K562 (cell line): ENCODE results near the gene TRPV5. TPM values are rescaled to one million over a fixed set of nuclear protein-coding genes. Genes with fewer than 3 reads are reported as not detected.
A peak's percentile ranks its signal among the peaks of the same experiment; 100 is the strongest.

Source experiments
- ASH1L ChIP-seq: fragments of 450-650 bp; IDR thresholded peaks from 2 replicates; pipeline ENCODE4 v1.6.1; 2018; ENCODE audit warnings: borderline replicate concordance, mild to moderate bottlenecking, low read depth; ENCODE audit not compliant: partially characterized antibody
- GATA2 ChIP-seq: sonication (generic); formaldehyde crosslinking; IDR thresholded peaks from 2 replicates; pipeline ENCODE4 v1.4.0; 2020; ENCODE audit warnings: mild to moderate bottlenecking, missing genetic modification reagents
- HDAC8 ChIP-seq: fragments of 450-650 bp; IDR thresholded peaks from 2 replicates; pipeline ENCODE4 v1.6.1; 2016; ENCODE audit warnings: mild to moderate bottlenecking, missing genetic modification characterization, moderate library complexity, missing compliant biosample characterization
- HDGF ChIP-seq: fragments of 450-650 bp; IDR thresholded peaks from 2 replicates; pipeline ENCODE4 v1.6.1; 2016
- KAT7 ChIP-seq: sonication (generic); formaldehyde crosslinking; IDR thresholded peaks from 2 replicates; pipeline ENCODE4 v1.8.0; 2022; ENCODE audit warnings: missing genetic modification reagents, mild to moderate bottlenecking, borderline replicate concordance
- MYBL2 ChIP-seq, 2 experiments: fragments of 450-650 bp in 1 of 2; sonication (generic) in 1 of 2; formaldehyde crosslinking in 1 of 2; IDR thresholded peaks; 2 replicates each; pipeline versions ENCODE4 v1.6.1 to v1.8.1; 2017 to 2022; ENCODE audit warnings: borderline replicate concordance in 1 of 2, inconsistent platforms in 1 of 2, low read depth in 1 of 2, mild to moderate bottlenecking in 1 of 2, missing genetic modification reagents in 1 of 2, moderate library complexity in 1 of 2
- NR2C2 ChIP-seq, 2 experiments: fragments of 200-800 bp in 1 of 2; sonication (Bioruptor generic) in 1 of 2; sonication (generic) in 1 of 2; formaldehyde crosslinking in 1 of 2; IDR thresholded peaks; 2 replicates each; pipeline versions ENCODE4 v1.6.1 to v1.8.0; 2016 to 2022; ENCODE audit warnings: mild to moderate bottlenecking in 1 of 2, missing compliant biosample characterization in 1 of 2, missing genetic modification characterization in 1 of 2, missing genetic modification reagents in 1 of 2
- NRF1 ChIP-seq, 2 experiments: fragments of 450-650 bp; IDR thresholded peaks in 1 of 2; conservative IDR thresholded peaks in 1 of 2; 2 replicates each; pipeline ENCODE4 v1.6.1; 2014; ENCODE audit warnings: mild to moderate bottlenecking in 2 of 2
- SMAD2 ChIP-seq: fragments of 150-350 bp; IDR thresholded peaks from 2 replicates; pipeline ENCODE4 v1.6.1; 2014; ENCODE audit warnings: low read depth, mild to moderate bottlenecking, low read length
- SMARCA4 ChIP-seq: fragments of 450-650 bp; IDR thresholded peaks from 2 replicates; pipeline ENCODE4 v1.6.1; 2016
- SPI1 ChIP-seq: IDR thresholded peaks from 2 replicates; pipeline ENCODE4 v1.6.1; 2011; ENCODE audit warnings: low read depth, low read length, control low read depth, borderline replicate concordance
- TEAD1 ChIP-seq, 2 experiments: fragments of 450-650 bp in 1 of 2; sonication (generic) in 1 of 2; formaldehyde crosslinking; IDR thresholded peaks; 2 replicates each; pipeline versions ENCODE4 v1.4.0 to v1.8.0; 2020 to 2022; ENCODE audit warnings: mild to moderate bottlenecking in 2 of 2, missing genetic modification reagents in 1 of 2
- USF2 ChIP-seq: sonication (generic); formaldehyde crosslinking; IDR thresholded peaks from 2 replicates; pipeline ENCODE4 v1.5.0; 2020; ENCODE audit warnings: missing genetic modification reagents
- ZFPM2 ChIP-seq: fragments of 250-450 bp; sonication (Bioruptor Pico); IDR thresholded peaks from 2 replicates; pipeline ENCODE4 v1.5.1; 2022; ENCODE audit warnings: mild to moderate bottlenecking
- ZNF140 ChIP-seq: fragments of 250-450 bp; sonication (Bioruptor Pico); IDR thresholded peaks from 2 replicates; pipeline ENCODE4 v1.8.0; 2021; ENCODE audit warnings: moderate library complexity, mild to moderate bottlenecking, inconsistent platforms
- polyA plus RNA-seq, 8 experiments: library from polyadenylated mRNA; depleted of rRNA in 4 of 8; stranded (reverse) in 5 of 8; unstranded in 3 of 8; fragments of >200 nt; fragmentation: Nextera tagmentation in 2 of 8; fragmentation: Illumina TruSeq in 1 of 8; extraction: Ambion mirVana in 2 of 8; extraction: Trizol in 1 of 8; gene quantifications; 2 replicates each; pipeline versions ENCODE4 v1.2.1 to v1.2.3, GENCODE V29; 2011 to 2014; ENCODE audit warnings: inconsistent platforms in 1 of 8, missing spikeins in 1 of 8
- total RNA-seq, 7 experiments: library from RNA; depleted of rRNA in 6 of 7; stranded (reverse); fragments of >200 nt in 6 of 7; fragmentation: Illumina TruSeq in 2 of 7; extraction: Trizol in 2 of 7; gene quantifications; 2 replicates each; pipeline versions ENCODE4 v1.2.1 to v1.2.3, GENCODE V29; 2011 to 2021; ENCODE audit warnings: low replicate concordance in 1 of 7
- TF ChIP-seq, protein P1 (sequence below): fragments of 250-450 bp; sonication (Bioruptor Pico); IDR thresholded peaks from 2 replicates; pipeline ENCODE4 v1.5.0; 2021
- TF ChIP-seq, protein P2 (sequence below): fragments of 450-650 bp; IDR thresholded peaks from 2 replicates; pipeline ENCODE4 v1.6.1; 2016; ENCODE audit warnings: antibody characterized with exemption
- TF ChIP-seq, protein P3 (sequence below): fragments of 250-450 bp; sonication (Bioruptor Pico); IDR thresholded peaks from 2 replicates; pipeline ENCODE4 v1.4.0; 2020

TRPV5 gene
- total and polyA plus RNA-seq, 9 of the 15 experiments (the other 6 are each of a cell fraction or from before 2014, with no cell fraction given), result not detected

- TF ChIP-seq, protein P1, sequence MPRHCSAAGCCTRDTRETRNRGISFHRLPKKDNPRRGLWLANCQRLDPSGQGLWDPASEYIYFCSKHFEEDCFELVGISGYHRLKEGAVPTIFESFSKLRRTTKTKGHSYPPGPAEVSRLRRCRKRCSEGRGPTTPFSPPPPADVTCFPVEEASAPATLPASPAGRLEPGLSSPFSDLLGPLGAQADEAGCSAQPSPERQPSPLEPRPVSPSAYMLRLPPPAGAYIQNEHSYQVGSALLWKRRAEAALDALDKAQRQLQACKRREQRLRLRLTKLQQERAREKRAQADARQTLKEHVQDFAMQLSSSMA, result no peak
- TF ChIP-seq HDAC8 (tag), result no peak
- TF ChIP-seq, protein P2, sequence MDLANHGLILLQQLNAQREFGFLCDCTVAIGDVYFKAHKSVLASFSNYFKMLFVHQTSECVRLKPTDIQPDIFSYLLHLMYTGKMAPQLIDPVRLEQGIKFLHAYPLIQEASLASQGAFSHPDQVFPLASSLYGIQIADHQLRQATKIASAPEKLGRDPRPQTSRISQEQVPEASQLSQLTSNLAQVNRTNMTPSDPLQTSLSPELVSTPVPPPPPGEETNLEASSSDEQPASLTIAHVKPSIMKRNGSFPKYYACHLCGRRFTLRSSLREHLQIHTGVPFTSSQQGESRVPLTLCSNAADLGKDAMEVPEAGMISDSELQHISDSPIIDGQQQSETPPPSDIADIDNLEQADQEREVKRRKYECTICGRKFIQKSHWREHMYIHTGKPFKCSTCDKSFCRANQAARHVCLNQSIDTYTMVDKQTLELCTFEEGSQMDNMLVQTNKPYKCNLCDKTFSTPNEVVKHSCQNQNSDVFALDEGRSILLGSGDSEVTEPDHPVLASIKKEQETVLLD, result no peak
- no peak for TF ChIP-seq USF2 (CRISPR knock-in tag)
- peak; percentile 94 for TF ChIP-seq SMARCA4
- TF ChIP-seq SPI1, result peak; percentile 88
- TF ChIP-seq MYBL2 (IDR thresholded peaks at IDR 0.05; ENCODE audit: low read depth), result no peak
- no peak for TF ChIP-seq MYBL2 (CRISPR knock-in tag; IDR thresholded peaks at IDR 0.05; ENCODE audit: borderline replicate concordance)
- TF ChIP-seq, protein P3, sequence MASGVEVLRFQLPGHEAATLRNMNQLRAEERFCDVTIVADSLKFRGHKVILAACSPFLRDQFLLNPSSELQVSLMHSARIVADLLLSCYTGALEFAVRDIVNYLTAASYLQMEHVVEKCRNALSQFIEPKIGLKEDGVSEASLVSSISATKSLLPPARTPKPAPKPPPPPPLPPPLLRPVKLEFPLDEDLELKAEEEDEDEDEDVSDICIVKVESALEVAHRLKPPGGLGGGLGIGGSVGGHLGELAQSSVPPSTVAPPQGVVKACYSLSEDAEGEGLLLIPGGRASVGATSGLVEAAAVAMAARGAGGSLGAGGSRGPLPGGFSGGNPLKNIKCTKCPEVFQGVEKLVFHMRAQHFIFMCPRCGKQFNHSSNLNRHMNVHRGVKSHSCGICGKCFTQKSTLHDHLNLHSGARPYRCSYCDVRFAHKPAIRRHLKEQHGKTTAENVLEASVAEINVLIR, result no peak
- TF ChIP-seq ZFPM2 (CRISPR knock-in tag), result no peak
- TF ChIP-seq ASH1L, result no peak
- TF ChIP-seq SMAD2, result no peak
- TF ChIP-seq GATA2 (CRISPR knock-in tag), result peak; percentile 39; the same call in 1 of the 2 replicates
- TF ChIP-seq TEAD1 (CRISPR knock-in tag; IDR thresholded peaks at IDR 0.05), result peak in 1 of 2 experiments; percentile 6; a peak in 1 of 4 replicates
- TF ChIP-seq NRF1 (conservative IDR thresholded peaks at IDR 0.05 in 1 of 2, IDR thresholded peaks at IDR 0.05 in 1 of 2), result no peak; a peak in 1 of 4 replicates
- TF ChIP-seq ZNF140, result no peak
- TF ChIP-seq HDGF, result no peak
- TF ChIP-seq KAT7, result no peak
- TF ChIP-seq NR2C2 (CRISPR knock-in tag; IDR thresholded peaks at IDR 0.05), result no peak
- no peak for TF ChIP-seq NR2C2 (tag; IDR thresholded peaks at IDR 0.05)
Observed at GRCh38 chr7:142964502-142965246, 31.1 kb upstream of the TRPV5 start (continued).
